ENCODE measurements around the gene YWHAG. TPM values are rescaled to one million over a fixed set of nuclear protein-coding genes. Genes with fewer than 3 reads are reported as not detected.

The YWHAG gene
- total and polyA plus RNA-seq, 12 donors: 63.7 to 262 (median 205) TPM

DNA sequence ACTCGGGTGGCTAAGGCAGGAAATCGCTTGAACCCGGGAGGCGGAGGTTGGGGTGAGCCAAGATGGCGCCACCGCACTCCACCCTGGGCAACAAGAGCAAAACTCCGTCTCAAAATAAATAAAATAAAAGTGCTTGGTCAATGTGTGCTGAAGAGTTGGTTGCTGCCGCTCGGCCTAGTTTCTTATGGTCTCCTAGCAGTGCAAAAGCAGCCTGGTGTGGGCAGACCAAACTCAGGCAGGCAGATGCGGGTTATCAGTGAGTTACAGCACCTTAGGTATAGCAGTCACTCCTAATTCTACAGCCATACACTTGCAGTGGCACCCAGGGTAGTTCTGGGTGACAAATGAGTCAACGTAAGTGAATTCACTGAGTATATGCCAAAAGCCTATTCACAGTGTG is 33.7 kb downstream of the YWHAG start:
- TF ChIP-seq, protein P1, sequence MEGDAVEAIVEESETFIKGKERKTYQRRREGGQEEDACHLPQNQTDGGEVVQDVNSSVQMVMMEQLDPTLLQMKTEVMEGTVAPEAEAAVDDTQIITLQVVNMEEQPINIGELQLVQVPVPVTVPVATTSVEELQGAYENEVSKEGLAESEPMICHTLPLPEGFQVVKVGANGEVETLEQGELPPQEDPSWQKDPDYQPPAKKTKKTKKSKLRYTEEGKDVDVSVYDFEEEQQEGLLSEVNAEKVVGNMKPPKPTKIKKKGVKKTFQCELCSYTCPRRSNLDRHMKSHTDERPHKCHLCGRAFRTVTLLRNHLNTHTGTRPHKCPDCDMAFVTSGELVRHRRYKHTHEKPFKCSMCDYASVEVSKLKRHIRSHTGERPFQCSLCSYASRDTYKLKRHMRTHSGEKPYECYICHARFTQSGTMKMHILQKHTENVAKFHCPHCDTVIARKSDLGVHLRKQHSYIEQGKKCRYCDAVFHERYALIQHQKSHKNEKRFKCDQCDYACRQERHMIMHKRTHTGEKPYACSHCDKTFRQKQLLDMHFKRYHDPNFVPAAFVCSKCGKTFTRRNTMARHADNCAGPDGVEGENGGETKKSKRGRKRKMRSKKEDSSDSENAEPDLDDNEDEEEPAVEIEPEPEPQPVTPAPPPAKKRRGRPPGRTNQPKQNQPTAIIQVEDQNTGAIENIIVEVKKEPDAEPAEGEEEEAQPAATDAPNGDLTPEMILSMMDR (IDR thresholded peaks at IDR 0.05): no peak
- Histone ChIP-seq H3K27ac (peak overlapping the region in 2 of 10 donors; percentile 84 to 88), H3K4me1 (peaks cover 7 to 88% (median 51%) of the 10 kb centered on the region in 9 donors), H3K4me3 (no peak overlapping the region), H3K27me3 (no peaks in the 10 kb centered on the region), H3K9me3 (no peaks in the 10 kb centered on the region), H3K36me3 (peaks cover 0 to 71% (median 20%) of the 10 kb centered on the region in 9 donors)
- DNase-seq (no peak), ATAC-seq (no peak)
- intact Hi-C loops (cut with DNase I): no loop called here
- WGBS, 2 donors: 95 to 96% methylated on average over 11 of the region's 11 CpGs

DNA sequence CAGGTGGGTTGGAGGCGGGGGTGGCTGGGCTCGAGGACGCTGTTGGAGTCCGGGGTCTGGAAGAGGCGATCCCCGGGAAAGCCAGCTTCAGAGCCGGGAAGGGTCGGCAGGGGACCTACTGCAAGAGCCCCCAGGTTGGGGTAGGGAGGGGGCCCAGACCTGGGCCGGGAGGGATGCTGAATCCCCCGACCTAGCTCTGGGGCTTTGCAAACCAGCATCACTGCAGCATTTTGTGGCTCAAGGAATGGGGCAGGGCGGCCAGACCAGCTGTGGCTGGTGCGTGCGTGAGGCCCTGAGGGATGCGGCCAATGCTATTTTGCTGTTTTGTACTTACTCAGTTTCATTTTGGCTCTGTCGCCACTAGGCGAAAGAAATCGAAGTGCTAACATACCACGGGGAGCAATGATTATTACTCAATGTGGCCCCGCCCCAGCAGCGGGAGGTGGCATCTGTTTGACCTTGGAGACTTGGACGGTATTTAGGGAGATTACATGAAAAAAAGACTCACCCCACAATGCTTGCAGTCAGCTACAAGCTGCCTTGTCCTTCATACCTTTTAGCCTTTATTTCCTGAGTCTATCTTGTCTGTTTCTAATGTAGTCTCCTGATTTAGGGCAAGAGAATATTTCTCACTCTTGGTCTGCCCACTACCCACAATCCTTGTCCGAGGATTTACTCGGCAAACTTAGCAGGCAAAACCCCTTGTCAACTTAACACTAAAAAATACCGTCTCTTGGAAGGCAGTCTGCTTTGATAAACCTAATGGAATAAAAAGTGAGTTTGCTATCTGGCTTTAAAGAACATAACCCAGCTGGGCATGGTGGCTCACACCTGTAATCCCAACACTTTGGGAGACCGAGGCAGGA is 40.1 kb downstream of the YWHAG start:
- Histone ChIP-seq H3K4me3 (peak overlapping the region; percentile 66 to 82 (median 71)), H3K9me3 (no peaks in the 10 kb centered on the region), H3K27ac (peak overlapping the region; percentile 92 to 97 (median 94)), H3K36me3 (peaks cover 0 to 12% (median 0%) of the 10 kb centered on the region in 9 donors), H3K4me1 (peaks cover 8 to 61% (median 33%) of the 10 kb centered on the region in 9 donors), H3K27me3 (no peaks in the 10 kb centered on the region)
- TF ChIP-seq, protein P1 (IDR thresholded peaks at IDR 0.05): peak in 7 of 9 donors; percentile 23 to 50 (median 36)
- peak; percentile 64 to 72 for DNase-seq
- ATAC-seq: peak; percentile 30 to 63 (median 58)
- intact Hi-C loops (cut with DNase I): loop anchor here in 8 of 10 donors (1.0 to 10.0 kb wide), 7 partner anchors 36 to 144 kb away; partner anchors contain the start of gene YWHAG (in 6 of the 8)
- WGBS, 2 donors: 4 to 5% methylated on average over 25 of the region's 25 CpGs

DNA sequence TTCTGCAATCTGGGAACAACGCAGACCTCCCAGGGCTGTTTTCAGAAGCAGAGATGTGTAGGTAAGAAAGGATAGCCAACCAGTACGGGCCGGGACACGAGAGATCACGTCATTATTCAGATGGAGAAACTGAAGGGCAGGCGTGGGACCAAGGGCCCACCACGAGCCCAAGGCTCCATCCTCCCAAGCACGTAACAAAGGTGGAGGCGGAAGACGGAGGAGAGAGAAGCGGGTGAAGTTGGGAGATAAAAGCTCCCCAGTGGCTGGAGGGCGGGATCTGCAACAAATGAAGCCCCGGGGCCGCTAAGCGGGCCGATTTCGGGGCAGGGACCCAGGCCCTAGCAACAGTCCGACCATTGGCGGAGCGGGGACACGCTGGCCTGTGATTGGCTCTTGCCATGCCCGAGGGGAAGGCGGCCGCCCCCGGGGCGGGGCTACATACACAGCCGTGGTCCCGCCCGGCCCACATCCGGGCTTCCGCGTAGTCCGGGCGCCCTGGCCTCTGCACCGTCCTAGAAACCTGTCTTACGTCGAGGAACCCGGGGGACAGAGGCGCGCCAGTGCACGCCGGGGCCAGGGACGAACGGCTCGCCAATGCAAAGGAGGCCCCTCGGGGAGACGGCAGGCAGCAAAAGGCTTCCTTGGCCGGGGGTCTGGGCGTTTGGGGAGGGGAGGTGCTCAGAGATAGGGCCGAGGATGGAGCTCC is 40.9 kb downstream of the YWHAG start:
- ATAC-seq (peak; percentile 93 to 97 (median 95)), DNase-seq (peak; percentile 97 to 98)
- intact Hi-C loops (cut with DNase I): loop anchor here in 8 of 10 donors (1.0 to 10.0 kb wide), 7 partner anchors 36 to 143 kb away; partner anchors contain the start of gene YWHAG (in 6 of the 8)
- Histone ChIP-seq H3K9me3 (no peaks in the 10 kb centered on the region), H3K27ac (peak overlapping the region; percentile 92 to 97 (median 94)), H3K4me3 (peak overlapping the region; percentile 66 to 82 (median 71)), H3K36me3 (peaks cover 0 to 12% (median 0%) of the 10 kb centered on the region in 9 donors), H3K4me1 (peaks cover 8 to 57% (median 31%) of the 10 kb centered on the region in 9 donors), H3K27me3 (no peaks in the 10 kb centered on the region)
- WGBS, 2 donors: 0 to 1% methylated on average over 50 of the region's 50 CpGs
- TF ChIP-seq, protein P1 (IDR thresholded peaks at IDR 0.05): no peak
